Activated T-cell treated with anti-CD3 and anti-CD28 coated beads for 24 hours (primary cell): ENCODE data around the gene ZC3H18.

Source experiments
- DNase-seq: peaks from one replicate; pipeline ENCODE4 v3.0.0-alpha.2; 2020; ENCODE audit warnings: low read depth

Gene ZC3H18

DNA sequence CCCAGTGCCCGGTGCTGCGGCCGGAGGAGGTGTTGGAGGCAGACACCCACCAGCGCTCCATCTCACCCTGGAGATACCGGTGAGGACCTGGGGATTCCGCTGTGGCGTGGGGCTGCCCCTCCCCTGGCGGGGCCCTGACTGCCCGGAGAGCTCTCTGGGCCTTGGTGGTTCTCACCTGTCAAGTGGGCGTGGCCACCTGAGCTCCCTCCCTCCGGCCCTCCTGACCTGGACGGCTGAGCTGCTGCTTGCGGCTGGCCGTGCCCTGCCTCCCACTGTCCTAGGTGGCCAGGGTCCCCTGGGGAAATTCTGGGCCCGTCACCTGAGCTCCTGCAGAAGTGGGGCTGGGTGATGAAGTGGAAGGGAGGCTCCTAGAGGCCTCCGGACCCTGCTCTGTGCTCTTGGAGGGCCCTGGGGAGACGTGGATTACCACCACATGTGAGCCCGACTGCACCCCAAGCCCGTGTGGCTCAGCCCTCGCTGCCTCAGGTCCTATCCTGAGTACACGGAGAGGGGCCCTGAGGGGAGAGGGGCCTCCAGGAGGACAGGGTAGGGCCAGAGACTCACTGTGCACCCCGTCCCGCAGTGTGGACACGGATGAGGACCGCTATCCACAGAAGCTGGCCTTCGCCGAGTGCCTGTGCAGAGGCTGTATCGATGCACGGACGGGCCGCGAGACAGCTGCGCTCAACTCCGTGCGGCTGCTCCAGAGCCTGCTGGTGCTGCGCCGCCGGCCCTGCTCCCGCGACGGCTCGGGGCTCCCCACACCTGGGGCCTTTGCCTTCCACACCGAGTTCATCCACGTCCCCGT, 69.2 kb downstream of the ZC3H18 start:
- no peak for DNase-seq

DNA sequence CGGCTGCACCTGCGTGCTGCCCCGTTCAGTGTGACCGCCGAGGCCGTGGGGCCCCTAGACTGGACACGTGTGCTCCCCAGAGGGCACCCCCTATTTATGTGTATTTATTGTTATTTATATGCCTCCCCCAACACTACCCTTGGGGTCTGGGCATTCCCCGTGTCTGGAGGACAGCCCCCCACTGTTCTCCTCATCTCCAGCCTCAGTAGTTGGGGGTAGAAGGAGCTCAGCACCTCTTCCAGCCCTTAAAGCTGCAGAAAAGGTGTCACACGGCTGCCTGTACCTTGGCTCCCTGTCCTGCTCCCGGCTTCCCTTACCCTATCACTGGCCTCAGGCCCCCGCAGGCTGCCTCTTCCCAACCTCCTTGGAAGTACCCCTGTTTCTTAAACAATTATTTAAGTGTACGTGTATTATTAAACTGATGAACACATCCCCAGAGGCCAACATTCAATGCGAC, 69.9 kb downstream of the ZC3H18 start:
- DNase-seq, result no peak

- DNase-seq, result no peak
Observed at GRCh38 chr16:88640498-88641247, 70.5 kb downstream of the ZC3H18 start.

DNA sequence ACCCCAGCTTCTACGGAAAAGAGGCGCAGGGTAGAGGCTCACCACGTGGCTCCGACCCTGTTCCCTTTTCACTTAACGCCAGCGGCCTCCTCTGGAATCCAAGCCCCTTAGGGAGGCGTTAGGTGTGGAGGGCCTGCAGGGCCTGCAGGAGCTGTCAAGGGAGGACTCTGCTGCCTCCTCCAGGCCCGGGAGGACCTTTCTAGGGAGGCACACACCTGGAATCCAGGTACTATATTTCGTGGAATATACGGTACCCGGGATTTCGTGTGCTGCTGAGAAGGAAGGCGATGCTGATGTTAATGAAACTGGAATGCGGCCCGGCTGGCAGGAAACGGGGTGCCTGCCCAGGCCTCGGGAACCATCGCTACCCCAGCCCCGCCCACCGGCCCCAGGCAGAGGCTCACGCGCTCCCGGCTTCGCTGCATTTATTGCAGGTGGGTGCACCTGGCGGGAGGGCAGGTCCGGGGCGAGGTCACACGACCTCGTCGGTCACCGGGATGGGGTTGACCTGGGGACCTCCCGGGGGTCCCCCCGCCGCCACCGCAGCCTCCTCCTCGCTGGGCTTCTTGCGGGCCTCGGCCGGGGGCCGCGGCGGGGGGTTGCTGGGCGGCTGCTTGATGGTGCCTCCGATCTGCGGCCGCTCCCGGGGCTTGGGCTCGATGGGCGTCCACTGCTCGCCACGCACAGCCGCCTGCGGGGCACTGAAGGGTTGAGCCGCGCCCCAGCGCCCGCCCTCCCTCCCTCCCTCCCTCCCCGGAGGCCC, 72.9 kb downstream of the ZC3H18 start:
- no peak for DNase-seq

DNA sequence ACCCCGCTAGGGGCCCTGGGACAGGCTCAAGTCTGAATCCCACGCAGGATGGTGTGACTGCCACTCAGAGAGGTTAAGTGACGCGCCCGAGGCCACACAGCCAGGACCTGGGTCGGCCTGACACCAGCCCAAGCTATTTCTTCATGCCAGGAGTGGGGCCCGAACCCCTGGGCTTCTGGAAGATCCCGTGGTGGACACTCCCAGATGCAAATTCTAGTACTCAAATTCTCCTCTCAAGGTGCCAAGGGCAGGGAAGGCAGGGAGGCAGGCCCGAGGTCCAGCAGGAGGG, 73.4 kb downstream of the ZC3H18 start:
- DNase-seq, result no peak

DNA sequence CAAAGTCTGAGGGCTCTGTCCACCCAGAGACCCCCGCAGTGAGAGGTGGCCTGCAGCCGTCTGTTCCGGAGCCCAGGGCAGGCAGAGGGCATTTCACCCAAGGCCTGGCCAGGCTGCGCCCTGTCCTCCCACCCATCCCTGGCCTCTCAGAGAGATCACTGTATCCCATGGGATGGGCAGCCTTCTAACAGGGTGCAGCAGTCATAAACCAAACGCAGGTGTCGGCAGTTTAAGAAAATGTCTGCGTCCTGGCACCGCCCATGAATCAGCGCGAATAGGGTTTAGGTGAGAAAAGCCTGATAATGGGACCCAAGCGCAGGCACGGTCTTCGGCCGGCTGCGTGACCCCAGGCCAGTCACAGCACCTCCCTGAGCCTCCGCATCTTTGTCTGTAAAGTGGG, 75.3 kb downstream of the ZC3H18 start:
- DNase-seq, result no peak

DNA sequence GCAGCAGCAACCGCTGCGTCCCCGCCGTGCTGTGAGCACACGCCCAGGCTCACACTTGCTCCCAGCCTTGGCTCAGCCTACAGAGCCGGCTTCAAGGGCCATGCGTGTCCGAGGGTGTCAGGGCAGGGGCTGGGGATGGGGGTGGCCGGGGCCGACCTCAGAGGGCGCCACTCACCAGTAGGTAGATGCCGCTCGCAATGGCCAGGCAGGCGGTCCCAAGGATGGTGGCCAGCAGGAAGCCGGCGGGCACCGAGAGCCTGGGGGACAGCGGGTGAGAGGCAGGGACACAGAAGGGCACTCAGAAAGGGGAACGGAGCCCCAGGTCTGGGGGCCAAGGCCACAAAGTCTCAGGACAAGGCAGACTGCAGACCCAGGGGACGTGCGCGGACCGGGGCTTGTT, 75.7 kb downstream of the ZC3H18 start:
- DNase-seq, result no peak

- DNase-seq, result no peak
Observed at GRCh38 chr16:88646345-88647034, 76.3 kb downstream of the ZC3H18 start.

DNA sequence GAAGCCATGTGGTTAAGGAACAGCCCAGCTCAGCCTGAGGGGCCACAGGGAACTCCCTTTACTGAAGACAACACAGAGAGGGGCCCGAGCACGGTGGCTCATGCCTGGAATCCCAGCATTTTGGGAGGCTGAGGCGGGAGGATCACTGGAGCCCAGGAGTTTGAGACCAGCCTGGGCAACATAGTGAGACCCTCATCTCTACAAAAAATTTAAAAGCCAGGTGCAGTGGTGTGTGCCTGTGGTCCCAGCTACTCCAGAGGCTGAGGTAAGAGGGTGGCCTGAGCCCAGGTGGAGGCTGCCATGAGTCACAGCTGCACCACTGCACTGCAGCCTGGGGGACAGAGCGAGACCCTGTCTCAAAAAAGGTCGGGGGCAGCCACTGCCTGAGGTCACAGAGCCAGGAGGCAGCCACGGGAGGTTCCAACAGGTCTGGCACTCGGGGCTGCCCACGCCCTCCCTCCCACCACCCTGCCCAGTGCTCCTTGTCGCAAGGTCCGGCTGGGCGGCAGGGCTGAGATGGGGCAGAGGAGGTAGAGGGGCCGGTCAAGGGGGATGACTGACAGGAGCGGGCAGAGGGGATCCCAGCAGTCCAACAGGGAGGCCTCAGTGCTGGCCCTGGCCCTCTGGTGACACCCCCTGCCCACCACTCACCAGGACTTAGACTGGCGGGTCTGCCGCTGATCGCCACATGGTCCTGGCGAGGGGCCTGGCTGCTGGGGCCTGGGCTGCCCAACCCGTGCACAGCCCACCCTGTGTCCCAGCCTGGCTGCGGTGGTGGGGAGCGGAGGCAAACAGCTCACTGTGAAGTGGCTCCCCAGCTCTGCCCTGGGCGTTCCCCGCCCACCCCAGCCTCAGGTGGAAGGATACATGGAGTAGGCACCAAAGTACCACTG, 77.2 kb downstream of the ZC3H18 start:
- no peak for DNase-seq

DNA sequence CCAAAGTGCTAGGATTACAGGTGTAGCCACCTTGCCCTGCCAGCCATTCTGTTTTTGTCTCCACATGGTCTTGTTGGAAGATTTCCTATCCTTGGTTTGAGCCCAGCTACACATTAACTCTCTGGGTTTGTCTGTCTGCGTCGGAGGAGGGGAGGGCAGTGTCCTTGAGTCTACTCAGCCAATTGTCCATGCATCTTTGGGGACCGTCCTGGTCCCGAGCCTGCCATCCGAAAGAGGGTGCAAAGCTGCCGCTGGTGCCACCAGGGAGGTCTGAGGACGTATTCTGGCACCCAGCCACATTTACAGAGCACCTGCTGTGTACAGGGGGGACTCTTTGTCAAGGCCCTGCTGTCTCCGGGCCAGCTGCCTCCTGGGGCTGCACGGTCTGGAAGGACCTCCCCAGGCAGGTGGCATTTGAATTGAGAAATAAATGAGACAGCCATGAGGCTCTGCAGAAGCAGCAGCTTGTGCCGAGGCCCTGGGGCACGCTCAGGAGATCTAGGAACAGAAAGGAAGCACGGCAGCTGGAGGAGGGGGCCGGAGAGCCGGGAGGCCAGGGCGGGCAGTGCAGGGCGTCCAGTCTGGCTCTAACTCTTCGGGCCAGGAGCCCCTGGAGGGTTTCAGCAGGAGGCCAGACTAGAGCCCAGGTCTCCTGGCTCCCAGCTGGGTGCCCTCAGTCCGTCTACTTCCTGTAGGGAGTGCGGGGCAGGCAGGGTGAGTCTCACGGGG, 79.2 kb downstream of the ZC3H18 start:
- DNase-seq, result no peak

DNA sequence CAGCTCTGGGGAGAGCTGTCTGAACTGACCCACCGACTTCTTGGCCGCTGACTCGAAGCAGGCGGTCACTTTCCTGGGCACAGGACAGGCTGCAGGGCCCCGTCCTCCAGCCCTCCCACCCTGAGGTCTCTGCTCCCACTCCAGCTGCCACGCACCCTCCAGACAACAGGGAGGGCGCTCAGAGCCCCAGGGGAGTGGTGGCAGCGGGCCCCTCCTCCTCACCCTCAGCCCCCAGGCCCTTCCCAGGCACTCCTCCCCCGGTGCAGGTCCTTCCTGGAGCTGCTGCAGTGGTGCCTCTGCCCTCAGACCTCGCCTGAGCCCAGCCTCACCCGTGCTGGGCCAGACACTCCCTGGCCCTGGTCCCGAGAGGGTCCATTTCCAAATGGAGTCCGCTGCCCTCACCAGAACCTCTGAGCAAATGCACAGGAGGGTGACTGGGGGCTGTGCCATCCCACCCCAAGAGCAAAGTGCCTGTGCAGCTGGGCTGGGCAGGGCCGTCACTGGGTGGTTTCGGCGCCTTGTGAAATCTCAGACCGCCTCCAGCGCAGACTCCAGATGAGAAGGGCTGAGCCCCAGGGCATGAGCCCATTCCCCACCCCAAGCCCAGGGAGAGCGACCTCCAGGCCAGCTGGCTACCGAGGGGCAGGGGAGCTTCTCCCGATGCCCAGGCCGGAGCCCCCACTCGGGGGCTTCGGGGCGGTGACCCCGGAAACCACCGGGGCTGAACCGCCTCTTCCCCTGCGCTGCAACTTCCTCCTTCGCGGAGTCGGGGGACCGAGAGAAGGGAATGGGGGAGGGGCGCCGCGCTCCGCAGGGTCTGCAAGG, 79.9 kb downstream of the ZC3H18 start:
- no peak for DNase-seq

DNA sequence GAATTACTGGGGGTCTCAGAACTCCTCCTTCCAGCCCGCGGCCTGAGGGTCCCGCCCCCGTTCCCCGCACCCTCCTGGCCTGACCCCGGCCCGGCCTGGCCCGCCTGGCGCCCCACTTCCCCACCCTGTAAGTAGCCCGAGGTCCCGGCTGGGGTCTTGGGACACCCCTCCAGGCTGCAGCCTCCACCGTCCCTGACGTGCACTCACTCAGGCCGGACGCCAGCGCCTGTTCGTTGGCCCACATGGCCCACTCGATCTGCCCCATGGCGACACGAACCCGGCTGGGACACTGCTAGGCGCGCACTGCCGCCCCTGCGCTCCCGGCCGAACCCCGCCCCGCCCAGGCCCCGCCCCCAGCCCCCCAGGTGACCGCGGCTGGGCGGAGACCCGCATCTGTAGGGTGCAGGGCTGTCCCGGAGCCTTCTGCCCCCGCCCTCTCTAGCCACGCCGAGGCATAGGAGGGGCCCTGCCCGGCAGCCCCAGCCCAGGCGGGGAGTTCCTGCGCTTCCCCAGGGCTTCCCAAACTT, 80.6 kb downstream of the ZC3H18 start, which contains the start of gene CYBA:
CYBA (minus strand) TSS at position 305 of the 527 bp plus-strand sequence; CDS start at position 265, 40 bp downstream.
- DNase-seq, result peak; percentile 77

- peak; percentile 64 for DNase-seq
Observed at GRCh38 chr16:88651276-88651988, 81.2 kb downstream of the ZC3H18 start.

GRCh38 chr16:88651989-88652761, 82.0 kb downstream of the ZC3H18 start:
- no peak for DNase-seq

DNA sequence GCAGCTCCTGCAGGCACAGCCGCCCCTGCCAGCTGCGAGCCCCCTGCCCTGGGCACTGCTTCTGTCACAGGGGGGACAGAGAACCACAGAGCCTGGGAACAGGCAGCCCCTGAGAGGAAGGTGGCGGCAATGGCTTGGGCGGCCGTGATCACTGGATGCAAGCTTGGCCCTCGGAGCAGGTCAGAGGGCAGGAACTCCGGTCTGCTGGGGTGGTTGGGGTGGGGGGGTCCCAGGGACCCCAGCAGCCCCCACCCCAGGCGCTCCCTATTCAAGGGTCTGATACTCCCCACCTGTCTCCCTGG, 82.5 kb downstream of the ZC3H18 start:
- DNase-seq, result no peak

- no peak for DNase-seq
Observed at GRCh38 chr16:88653101-88653500, 82.9 kb downstream of the ZC3H18 start.

DNA sequence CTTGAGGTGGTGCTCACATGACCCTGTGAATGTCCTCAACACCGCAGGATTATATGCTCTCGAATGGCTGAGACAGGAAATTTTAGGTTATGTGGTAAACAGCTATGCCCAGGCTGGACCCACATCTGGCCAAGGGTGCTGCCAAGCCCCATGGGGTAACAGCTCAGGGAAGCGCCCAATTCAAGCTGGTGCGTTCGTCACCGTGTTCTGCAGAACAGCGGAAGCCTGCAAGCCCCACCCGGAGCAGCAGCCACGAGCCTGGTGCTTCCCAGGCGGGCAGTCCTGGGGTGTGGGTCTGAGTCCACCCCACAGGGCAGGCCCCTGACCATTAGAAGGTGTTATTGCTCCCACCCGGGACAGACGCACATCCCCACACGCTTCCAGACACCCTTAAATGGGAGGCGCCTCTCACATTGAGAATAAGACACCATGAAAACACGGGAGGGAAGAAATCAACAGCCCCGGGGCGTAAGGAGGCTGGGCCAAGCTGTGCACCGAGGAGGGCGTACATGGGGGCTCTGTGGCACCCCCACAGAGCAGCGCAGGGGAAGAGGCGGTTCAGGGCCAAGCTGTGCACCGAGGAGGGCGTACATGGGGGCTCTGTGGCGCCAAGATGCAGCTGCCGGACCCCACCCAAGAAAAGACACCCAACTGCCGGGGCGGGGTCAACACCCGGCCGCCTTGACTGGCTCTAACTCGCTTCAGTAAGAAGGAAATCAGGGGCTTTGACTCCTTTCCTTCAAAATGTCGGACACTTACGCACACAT, 83.6 kb downstream of the ZC3H18 start:
- no peak for DNase-seq
